CD14-positive monocyte (primary cell): ENCODE results near the gene SOD3. TPM values are rescaled to one million over a fixed set of nuclear protein-coding genes. Genes with fewer than 3 reads are reported as not detected.

Experiments
- DNase-seq, 3 donors: peaks; one replicate each; pipeline ENCODE4 v3.0.0-alpha.2; 2011 to 2022
- H2AFZ ChIP-seq: 2 replicates; pipeline ENCODE4 v1.6.0; 2012; ENCODE audit warnings: mild to moderate bottlenecking, low read depth, low read length, inconsistent platforms; ENCODE audit not compliant: insufficient read depth, poor library complexity, severe bottlenecking
- H3K27ac ChIP-seq, 2 donors: 1 replicate in 1 of 2; 2 replicates in 1 of 2; pipeline ENCODE4 v1.5.1; 2012 to 2013; ENCODE audit warnings: low read length in 2 of 2, control low read depth in 1 of 2, inconsistent platforms in 1 of 2, low read depth in 1 of 2, mild to moderate bottlenecking in 1 of 2
- H3K27me3 ChIP-seq, 2 donors: one replicate each; pipeline versions ENCODE4 v1.6.0 to v1.6.1; 2011 to 2013; ENCODE audit warnings: low read length in 2 of 2; ENCODE audit not compliant: control insufficient read depth in 2 of 2, insufficient read depth in 2 of 2
- H3K36me3 ChIP-seq, 2 donors: replicated peaks in 1 of 2; 1 replicate in 1 of 2; 2 replicates in 1 of 2; pipeline versions ENCODE4 v1.5.1 to v1.6.1; 2012 to 2013; ENCODE audit warnings: low read length in 2 of 2, control low read depth in 1 of 2, inconsistent platforms in 1 of 2, mild to moderate bottlenecking in 1 of 2; ENCODE audit not compliant: insufficient read depth in 2 of 2, control insufficient read depth in 1 of 2
- H3K4me1 ChIP-seq, 2 donors: 1 replicate in 1 of 2; 2 replicates in 1 of 2; pipeline versions ENCODE4 v1.5.1 to v1.6.1; 2012 to 2013; ENCODE audit warnings: low read length in 2 of 2, control low read depth in 1 of 2, inconsistent platforms in 1 of 2, mild to moderate bottlenecking in 1 of 2, moderate library complexity in 1 of 2; ENCODE audit not compliant: insufficient read depth in 2 of 2, control insufficient read depth in 1 of 2
- H3K4me2 ChIP-seq: replicated peaks from 2 replicates; pipeline ENCODE3; 2012; ENCODE audit warnings: low read length, moderate library complexity, mild to moderate bottlenecking; ENCODE audit not compliant: poor library complexity, severe bottlenecking; ENCODE audit errors: extremely low read depth
- H3K4me3 ChIP-seq, 3 experiments: fragments of 200-600 bp in 1 of 3; sonication (generic) in 1 of 3; replicated peaks in 1 of 3; 1 replicate in 2 of 3; 2 replicates in 1 of 3; pipeline ENCODE4 v1.5.1; 2011 to 2013; ENCODE audit warnings: low read length in 3 of 3, mild to moderate bottlenecking in 3 of 3, control low read depth in 2 of 3, low read depth in 2 of 3, inconsistent platforms in 1 of 3, moderate library complexity in 1 of 3
- H3K79me2 ChIP-seq: 2 replicates; pipeline ENCODE4 v1.6.0; 2012; ENCODE audit warnings: mild to moderate bottlenecking, control low read depth, inconsistent platforms, low read length, moderate library complexity; ENCODE audit not compliant: insufficient read depth
- H3K9ac ChIP-seq: 2 replicates; pipeline ENCODE4 v1.6.0; 2017; ENCODE audit warnings: low read length, mild to moderate bottlenecking; ENCODE audit not compliant: insufficient read depth, poor library complexity, severe bottlenecking
- H3K9me3 ChIP-seq, 2 donors: replicated peaks in 1 of 2; 1 replicate in 1 of 2; 2 replicates in 1 of 2; pipeline versions ENCODE4 v1.5.1 to v1.6.1; 2012 to 2013; ENCODE audit warnings: low read length in 2 of 2, control low read depth in 1 of 2; ENCODE audit not compliant: control insufficient read depth in 1 of 2, insufficient read depth in 1 of 2
- H4K20me1 ChIP-seq: 2 replicates; pipeline ENCODE4 v1.6.0; 2012; ENCODE audit warnings: mild to moderate bottlenecking, low read length, control low read depth, moderate library complexity; ENCODE audit not compliant: insufficient read depth
- H3K27ac Mint-ChIP-seq, 7 donors: one replicate each; pipeline ENCODE4 v1.8.0; 2020; ENCODE audit warnings: mild to moderate bottlenecking in 7 of 7, mixed read lengths in 7 of 7, moderate library complexity in 6 of 7, inconsistent platforms in 2 of 7
- H3K27me3 Mint-ChIP-seq, 3 donors: one replicate each; pipeline ENCODE4 v1.8.0; 2021 to 2022; ENCODE audit warnings: low read depth in 3 of 3, mild to moderate bottlenecking in 3 of 3, mixed read lengths in 3 of 3, moderate library complexity in 3 of 3, inconsistent platforms in 1 of 3
- H3K36me3 Mint-ChIP-seq, 2 donors: one replicate each; pipeline ENCODE4 v1.8.0; 2020; ENCODE audit warnings: mixed read lengths in 2 of 2, inconsistent platforms in 1 of 2, mild to moderate bottlenecking in 1 of 2
- H3K4me1 Mint-ChIP-seq: one replicate; pipeline ENCODE4 v1.8.0; 2020; ENCODE audit warnings: mild to moderate bottlenecking, mixed read lengths
- H3K4me3 Mint-ChIP-seq, 2 donors: one replicate each; pipeline ENCODE4 v1.8.0; 2020; ENCODE audit warnings: mild to moderate bottlenecking in 2 of 2, mixed read lengths in 2 of 2, moderate library complexity in 1 of 2
- H3K9me3 Mint-ChIP-seq, 7 donors: one replicate each; pipeline ENCODE4 v1.8.0; 2020 to 2022; ENCODE audit warnings: mixed read lengths in 7 of 7, mild to moderate bottlenecking in 6 of 7, moderate library complexity in 6 of 7, inconsistent platforms in 2 of 7
- WGBS: methylation state at CpG from one replicate; pipeline ENCODE4 v1.1.5; 2013; ENCODE audit warnings: missing lambda C conversion rate; ENCODE audit not compliant: insufficient coverage; 5-methylcytosine and 5-hydroxymethylcytosine counted together
- intact Hi-C, 2 donors: fragments of 100-400 bp; cut with micrococcal nuclease; formaldehyde crosslinking; loops; one replicate each; pipeline versions ENCODE4 v1.15.0 to v1.15.1; 2023
- polyA plus RNA-seq, 3 donors: library from polyadenylated mRNA; depleted of rRNA in 1 of 3; unstranded in 2 of 3; stranded (reverse) in 1 of 3; fragments of 300-500 nt in 2 of 3; fragments of >200 nt in 1 of 3; fragmentation: Illumina TruSeq in 2 of 3; gene quantifications; 1 replicate in 2 of 3; 2 replicates in 1 of 3; pipeline ENCODE4 v1.2.3, GENCODE V29; 2012 to 2021
- TF ChIP-seq, protein P1 (sequence below): fragments of 200-600 bp; IDR thresholded peaks from one replicate; pipeline ENCODE4 v1.8.0; 2022; ENCODE audit warnings: antibody characterized with exemption, mild to moderate bottlenecking

The SOD3 gene
- polyA plus RNA-seq, 3 donors, result not detected

DNA sequence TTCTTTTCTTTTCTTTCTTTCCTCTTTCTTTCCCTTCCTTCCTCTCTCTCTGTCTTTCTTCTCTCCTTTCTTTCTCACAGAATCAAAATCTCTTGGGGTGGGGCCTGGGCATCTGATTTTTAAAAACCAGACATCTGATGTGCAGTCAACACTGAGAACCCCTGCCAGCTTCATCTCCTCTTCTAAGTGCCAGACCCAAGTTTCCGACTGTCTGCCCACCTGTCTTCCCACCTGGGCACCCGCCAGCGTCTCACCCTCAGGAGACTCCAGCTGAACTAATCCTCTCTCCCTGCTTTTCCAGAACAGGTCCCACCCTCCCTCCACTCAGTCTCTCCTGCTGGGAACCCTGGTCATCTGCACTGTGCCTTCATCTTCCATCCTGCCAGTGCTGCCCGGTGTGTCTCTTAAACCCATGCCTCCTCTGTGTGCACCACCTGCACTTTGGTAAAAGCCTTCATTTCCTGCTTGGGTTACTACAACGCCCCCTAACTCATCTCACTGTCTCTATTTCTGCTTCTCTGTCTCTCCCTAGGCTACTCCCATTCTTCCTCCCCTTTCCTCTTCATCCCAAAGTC, 2.8 kb downstream of the SOD3 start:
- Mint-ChIP-seq H3K27ac (no peak overlapping the region), H3K9me3 (peaks cover 0 to 18% (median 7%) of the 10 kb centered on the region in 7 donors), H3K27me3 (peaks cover 42 to 56% (median 54%) of the 10 kb centered on the region in 3 donors), H3K4me1 (peaks cover 34% of the 10 kb centered on the region), H3K4me3 (peak overlapping the region in 1 of 2 donors; percentile 40), H3K36me3 (peaks cover 3 to 6% of the 10 kb centered on the region in 2 donors)
- peaks cover 26 to 33% of the 10 kb centered on the region in 2 donors for H3K4me1 ChIP-seq
- intact Hi-C loops, result no loop called here
- WGBS, result 67% methylated on average over 5 of the region's 5 CpGs
- H3K36me3 ChIP-seq, result no peaks in the 10 kb centered on the region
- no peaks in the 10 kb centered on the region for H3K79me2 ChIP-seq
- peaks cover 37 to 55% of the 10 kb centered on the region in 2 donors for H3K27me3 ChIP-seq
- no peak overlapping the region for H3K27ac ChIP-seq
- no peak for DNase-seq
- H3K9me3 ChIP-seq, result peaks cover 0 to 10% of the 10 kb centered on the region in 2 donors
- no peak overlapping the region for H2AFZ ChIP-seq
- H3K9ac ChIP-seq, result no peak overlapping the region
- no peak overlapping the region for H3K4me2 ChIP-seq
- H4K20me1 ChIP-seq, result no peaks in the 10 kb centered on the region
- TF ChIP-seq, protein P1, sequence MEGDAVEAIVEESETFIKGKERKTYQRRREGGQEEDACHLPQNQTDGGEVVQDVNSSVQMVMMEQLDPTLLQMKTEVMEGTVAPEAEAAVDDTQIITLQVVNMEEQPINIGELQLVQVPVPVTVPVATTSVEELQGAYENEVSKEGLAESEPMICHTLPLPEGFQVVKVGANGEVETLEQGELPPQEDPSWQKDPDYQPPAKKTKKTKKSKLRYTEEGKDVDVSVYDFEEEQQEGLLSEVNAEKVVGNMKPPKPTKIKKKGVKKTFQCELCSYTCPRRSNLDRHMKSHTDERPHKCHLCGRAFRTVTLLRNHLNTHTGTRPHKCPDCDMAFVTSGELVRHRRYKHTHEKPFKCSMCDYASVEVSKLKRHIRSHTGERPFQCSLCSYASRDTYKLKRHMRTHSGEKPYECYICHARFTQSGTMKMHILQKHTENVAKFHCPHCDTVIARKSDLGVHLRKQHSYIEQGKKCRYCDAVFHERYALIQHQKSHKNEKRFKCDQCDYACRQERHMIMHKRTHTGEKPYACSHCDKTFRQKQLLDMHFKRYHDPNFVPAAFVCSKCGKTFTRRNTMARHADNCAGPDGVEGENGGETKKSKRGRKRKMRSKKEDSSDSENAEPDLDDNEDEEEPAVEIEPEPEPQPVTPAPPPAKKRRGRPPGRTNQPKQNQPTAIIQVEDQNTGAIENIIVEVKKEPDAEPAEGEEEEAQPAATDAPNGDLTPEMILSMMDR, result no peak
- H3K4me3 ChIP-seq, result no peak overlapping the region

GRCh38 chr4:24799196-24799543, 3.8 kb downstream of the SOD3 start:
- WGBS, result 81% methylated on average over 10 of the region's 13 CpGs
- H3K4me1 Mint-ChIP-seq, result peaks cover 25% of the 10 kb centered on the region
- Histone ChIP-seq H2AFZ (no peak overlapping the region), H3K4me3 (no peak overlapping the region), H3K4me2 (no peak overlapping the region), H3K27me3 (peaks cover 37 to 55% of the 10 kb centered on the region in 2 donors), H3K4me1 (peaks cover 18 to 25% of the 10 kb centered on the region in 2 donors), H3K9ac (no peak overlapping the region), H4K20me1 (no peaks in the 10 kb centered on the region), H3K27ac (no peak overlapping the region), H3K9me3 (peaks cover 0 to 10% of the 10 kb centered on the region in 2 donors), H3K36me3 (no peaks in the 10 kb centered on the region), H3K79me2 (no peaks in the 10 kb centered on the region)
- peaks cover 0 to 18% (median 7%) of the 10 kb centered on the region in 7 donors for H3K9me3 Mint-ChIP-seq
- H3K36me3 Mint-ChIP-seq, result peaks cover 3 to 6% of the 10 kb centered on the region in 2 donors
- TF ChIP-seq, protein P1, result no peak
- intact Hi-C loops, result no loop called here
- peaks cover 46 to 60% (median 54%) of the 10 kb centered on the region in 3 donors for H3K27me3 Mint-ChIP-seq
- H3K4me3 Mint-ChIP-seq, result peak overlapping the region in 1 of 2 donors; percentile 40
- no peak for DNase-seq
- H3K27ac Mint-ChIP-seq, result no peak overlapping the region
